Effector CD8-positive, alpha-beta T cell (primary cell): ENCODE data around the gene GRIPAP1.

Source experiments
- DNase-seq: peaks from one replicate; lab custom pipeline; 2025; lab: John Stamatoyannopoulos, UW

The GRIPAP1 gene

DNA sequence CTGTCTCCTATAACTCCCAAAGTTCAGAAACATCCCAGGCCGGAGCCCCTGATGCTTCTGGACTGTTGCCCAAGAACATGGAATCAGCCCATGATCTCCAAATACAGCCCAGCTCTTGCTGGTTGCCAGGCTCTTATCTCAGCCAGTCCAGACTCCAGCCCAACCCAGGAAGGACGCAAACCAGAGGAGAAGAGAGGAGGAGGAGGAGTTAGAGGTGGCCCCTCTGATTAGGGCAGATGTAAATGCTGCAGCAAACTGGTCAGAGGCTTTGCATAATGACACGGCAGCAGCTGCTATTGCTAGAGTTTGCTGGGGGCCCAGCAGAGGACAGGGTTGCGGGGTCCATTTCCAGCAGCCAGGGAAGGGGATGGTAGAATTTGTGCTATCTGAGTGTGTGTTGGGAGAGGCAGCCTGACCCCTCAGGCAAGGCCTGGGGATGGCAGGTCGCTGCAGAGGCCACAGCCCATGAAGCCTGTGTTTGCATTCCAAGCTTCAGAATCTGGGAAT, 40.4 kb downstream of the GRIPAP1 start:
- no peak for DNase-seq

DNA sequence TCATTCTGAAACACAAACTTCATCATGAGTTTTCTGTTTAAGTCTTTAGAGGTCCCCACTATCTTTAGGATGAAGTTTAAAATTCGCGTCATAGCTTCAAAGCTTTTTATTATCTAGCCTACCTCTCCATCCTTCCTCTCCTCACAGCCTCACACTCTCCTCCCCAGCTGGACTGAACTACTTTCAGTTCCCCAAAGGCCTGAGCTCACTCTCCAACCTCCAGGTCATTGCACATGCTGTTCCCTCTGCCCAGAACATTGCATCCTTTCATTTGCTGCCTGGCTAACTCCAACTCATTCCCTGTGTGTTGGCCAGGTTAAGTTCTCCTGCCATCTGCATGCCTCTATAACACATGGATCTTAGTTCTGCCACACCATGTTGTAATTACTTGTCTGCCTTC, 41.8 kb downstream of the GRIPAP1 start:
- DNase-seq, result no peak

DNA sequence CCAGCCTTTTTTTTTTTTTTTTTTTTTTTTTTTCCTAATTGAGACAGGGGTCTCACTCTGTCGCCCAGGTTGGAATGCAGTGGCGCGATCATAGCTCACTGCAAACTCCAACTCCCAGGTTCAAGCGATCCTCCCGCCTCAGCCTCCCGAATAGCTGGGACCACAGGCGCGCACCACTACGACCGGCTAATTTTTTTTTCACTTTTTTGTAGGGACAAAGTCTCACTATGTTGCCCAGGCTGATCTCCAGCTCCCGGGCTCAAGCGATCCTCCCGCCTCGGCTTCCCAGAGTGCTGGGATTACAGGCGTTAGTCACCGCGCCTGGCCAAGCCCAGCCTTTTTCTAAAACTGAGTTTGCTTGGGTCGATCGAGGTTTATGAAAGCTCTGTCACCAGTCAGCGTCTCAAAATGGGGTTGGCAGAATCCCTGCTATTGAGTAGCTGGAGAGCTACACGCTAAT, 43.4 kb downstream of the GRIPAP1 start:
- DNase-seq, result peak; percentile 20

DNA sequence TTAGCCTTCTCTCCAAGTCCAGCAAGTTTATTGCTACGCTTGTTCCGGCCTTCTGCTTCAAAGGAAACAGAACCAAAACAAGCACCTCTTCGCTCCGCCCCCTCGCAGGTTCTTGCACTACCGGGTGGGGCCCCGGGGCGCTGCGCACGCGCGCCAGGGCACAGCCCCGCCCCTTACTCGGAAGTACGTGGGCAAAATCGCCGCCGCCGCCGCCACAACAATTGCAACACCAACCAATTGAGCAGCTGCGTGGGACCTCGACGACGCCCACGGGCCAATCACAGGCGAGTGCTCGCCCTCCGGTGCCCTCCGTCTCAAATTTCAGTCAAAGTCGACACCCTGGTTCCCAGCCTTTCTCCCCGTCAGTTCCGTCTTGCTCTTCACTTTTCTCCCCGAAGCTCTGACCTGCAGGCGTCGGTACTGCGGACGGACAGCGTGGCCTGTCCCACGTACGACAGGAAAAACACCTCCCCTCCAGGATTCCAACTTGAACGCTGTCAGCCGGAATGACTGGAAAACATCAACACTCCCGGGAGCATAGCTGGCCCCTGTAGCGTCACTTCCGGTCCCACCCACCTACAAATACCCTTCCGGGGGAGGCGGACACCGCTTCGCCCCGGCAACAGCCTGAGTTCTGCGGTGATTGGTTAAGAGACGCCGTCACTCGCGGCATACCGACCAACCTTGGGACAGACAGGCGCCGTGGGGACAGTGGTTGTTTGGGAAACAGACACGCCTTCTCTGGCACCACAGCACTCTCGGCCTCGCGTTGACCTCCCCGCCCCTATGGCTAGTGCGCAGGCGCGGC, 44.0 kb downstream of the GRIPAP1 start:
- DNase-seq, result peak; percentile 87

DNA sequence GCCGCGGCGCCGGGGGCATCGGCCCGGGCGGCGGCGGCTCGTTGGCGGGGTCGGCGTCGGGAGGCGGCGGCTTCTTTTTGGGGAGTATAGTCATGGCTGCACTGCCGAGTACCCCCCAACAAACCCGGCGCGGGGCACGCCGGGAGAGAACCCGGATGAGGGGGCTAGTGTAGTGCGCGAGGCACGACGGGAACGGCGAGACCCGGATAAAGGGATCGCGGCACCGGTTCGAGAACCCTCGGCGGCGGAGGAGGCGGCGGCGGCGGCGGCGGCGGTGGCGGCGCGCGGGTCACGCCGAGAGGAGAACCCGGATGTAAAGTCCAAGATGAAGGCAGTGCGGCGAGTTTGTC, 44.6 kb downstream of the GRIPAP1 start, which contains the start of gene OTUD5:
OTUD5 (minus strand) TSS at position 131 of the 350 bp plus-strand sequence; CDS start at position 94, 37 bp downstream.
- DNase-seq, result peak; percentile 71

DNA sequence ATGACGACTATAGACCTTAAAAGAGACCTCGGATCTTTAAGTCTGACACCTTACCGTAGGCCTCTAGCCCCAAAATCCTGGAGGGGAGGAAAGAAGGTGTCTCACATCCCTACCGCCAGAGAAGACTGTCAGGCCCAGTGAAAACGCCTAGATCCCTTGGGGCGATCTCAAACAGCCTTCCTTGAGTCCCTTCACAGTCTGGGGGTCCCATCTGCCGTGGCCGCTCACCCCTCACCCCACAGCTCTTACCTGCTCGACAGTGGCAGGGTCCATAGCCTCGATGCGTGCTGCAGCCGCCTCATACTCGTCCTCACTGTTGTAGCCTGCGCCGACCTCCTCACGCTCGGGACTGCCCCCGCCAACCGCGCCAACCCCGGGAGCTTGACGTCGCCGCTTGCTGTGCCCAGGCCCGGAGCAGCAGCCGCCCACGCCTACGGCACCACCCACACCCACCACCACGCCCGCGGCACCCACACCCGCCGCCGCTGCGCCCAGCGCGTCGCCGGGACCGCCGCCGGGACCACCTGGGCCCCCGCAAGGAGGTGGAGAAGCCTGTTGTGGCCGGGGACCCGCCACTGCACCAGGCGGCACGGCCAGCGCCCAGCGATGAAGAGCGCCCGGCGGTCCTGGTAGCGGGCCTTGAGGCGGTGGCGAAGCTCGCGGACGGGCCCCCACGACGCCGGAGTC, 45.2 kb downstream of the GRIPAP1 start:
- peak; percentile 24 for DNase-seq

DNA sequence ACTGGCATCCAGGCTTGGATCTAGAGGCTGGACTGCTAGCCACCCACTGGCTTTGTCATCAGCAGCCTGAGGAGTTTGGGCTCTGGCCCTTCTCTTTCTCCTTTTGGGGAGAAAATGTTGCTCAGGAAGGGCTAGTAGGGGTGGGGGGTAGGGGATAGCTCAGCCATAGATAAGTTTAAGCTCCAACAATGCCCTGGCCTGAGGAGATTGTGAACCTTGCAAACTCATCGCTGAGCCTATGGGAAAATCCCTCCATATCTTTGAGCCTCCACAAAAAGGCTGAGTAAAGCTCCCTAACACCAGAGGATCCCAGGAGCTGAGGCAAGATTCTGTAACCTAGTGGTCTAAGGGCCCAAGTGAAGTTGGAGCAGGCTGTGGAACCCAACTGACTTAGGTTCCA, 53.5 kb downstream of the GRIPAP1 start:
- no peak for DNase-seq

DNA sequence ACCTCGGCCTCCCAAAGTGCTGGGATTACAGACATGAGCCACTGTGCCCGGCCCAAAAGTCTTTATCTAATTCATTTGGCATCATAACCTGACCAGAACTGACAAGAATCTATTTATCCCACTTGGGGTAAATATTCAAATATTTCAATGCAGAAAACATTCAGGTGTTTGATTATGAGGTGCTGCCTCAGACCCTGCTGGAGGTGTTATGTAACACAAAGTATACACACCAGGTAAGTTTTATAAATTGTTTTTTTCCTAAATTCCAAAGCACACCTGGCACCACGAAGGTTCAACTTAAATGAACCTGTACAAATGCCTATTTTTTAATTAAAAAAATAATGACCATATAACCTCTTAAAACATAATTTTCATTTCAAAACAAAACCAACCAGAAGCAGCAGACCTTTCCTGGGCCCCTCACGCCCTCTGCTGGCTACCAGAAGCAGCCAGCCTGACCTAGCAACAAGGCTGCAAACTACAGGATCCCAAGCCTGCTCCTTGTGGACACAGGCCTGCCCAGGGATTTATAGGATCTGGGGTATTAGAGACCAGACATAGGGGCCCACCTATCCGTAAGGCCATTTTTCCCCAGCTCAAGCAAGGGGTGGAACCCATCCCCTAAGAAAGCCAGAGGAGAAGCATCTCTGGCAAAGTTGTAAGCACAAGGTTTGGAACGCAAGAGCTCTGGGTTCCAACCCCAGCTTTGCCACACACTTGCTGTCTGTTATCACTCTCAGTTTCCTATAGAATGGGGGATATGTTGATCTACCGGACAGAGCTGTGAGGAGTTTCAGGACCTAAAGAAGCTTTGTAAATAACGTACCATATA, 56.3 kb downstream of the GRIPAP1 start:
- peak; percentile 15 for DNase-seq

DNA sequence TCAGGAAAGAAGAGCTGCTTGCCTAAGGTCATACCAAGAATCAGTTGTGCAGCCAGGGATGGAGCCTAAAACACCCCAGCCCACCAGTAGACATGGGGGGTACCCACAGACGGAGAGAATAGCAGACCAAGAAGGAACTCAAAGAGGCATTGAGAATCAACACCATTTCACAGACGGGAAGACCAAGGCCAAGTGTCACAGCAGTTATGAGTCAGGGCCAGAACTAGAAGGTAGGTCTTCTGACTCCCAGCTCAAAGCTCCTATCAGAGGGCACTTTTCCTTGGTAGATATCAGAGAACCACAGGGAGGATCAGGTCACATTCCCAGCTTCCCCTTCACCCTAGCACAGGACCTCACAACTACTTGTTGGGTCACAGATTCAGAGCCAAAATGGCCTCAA, 59.2 kb downstream of the GRIPAP1 start:
- DNase-seq, result no peak

DNA sequence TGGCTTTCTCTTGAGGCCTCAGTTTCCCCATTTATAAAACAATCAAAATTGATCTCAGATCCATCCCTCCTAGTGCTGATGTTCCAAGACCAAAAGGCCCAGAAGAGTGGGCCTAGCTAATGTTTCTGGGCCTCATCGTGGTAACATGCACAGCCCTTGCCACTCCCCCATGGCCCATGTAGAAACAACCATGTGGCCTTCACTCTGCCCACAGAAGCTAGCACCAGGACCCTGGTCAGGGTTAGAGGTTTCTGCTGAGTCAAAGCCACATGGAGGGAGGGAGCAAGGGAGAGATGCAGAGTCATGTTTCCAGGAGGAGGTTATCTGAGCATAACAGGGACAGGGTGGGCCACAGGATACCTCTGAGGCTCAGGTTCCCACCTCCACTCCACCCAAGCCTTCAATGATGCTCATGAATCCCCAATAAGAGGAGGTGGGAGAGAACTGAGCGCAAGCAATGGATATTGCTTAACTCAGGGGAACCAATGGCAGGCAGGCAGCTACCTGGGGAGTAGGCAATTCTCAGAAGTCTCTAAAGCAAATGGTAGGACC, 61.6 kb downstream of the GRIPAP1 start:
- DNase-seq, result no peak

DNA sequence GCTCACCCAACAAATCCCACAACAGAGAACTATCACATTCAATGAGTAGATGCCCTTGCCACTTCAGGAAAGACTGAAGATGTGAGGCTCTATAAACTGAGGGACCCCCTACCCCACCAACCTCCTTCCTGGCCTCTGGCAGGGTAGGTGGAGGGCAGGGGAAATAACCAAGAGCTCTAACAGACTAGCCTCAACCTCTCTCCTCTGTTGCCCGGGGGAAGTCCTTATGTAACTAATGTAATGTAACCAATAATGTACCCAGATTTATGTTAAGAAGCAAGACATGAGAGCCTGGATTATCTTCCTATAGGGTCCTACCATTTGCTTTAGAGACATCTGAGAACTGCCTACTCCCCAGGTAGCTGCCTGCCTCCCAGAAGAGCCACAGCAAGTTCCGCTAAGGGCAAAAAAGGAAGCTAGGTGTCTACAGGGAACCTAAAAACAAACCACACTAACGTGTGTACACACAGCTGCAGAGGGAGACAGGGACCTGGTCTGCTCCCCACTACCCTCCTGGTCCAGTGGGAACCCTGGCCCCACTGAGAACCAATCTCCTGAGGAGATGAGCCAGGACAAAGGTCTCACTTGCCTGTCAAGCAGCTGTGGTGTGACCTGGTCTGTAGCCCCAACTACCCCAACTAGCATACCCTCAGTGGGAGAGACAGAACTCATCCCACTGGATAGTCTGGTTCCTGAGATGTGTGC, 62.4 kb downstream of the GRIPAP1 start:
- DNase-seq, result no peak

DNA sequence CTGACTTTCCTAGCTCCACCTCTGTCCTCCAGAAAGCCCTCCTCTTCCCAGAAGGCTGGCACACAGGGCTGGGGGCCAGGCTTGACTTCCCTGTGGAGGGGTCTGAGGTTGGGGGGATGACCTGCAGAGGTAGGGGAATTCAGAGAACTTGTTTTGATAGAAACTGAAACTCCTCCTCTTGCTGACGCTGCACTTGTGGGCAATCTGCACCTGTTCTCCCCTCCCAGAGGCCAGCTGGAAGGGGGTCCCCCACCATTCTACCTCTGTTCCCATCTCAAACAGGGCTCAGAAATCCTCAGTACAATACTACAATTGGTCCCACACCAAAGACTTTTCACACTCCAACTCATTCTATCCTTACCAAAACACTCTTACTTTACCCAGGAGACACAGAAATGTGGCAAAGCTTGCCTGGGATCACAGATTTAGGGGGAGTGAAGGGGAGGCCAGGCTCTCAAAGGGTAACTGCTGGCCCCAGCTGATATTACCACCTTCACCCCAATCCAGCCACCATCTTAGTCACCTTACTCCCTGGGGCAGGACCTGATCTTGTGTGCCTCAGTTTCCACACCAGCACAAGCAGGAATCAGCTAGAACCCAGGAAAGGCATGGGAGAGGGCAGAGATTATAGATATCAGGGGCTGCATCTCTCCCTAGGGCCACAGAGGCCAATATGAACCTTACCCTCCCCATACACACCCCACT, 63.2 kb downstream of the GRIPAP1 start:
- DNase-seq, result peak; percentile 59

DNA sequence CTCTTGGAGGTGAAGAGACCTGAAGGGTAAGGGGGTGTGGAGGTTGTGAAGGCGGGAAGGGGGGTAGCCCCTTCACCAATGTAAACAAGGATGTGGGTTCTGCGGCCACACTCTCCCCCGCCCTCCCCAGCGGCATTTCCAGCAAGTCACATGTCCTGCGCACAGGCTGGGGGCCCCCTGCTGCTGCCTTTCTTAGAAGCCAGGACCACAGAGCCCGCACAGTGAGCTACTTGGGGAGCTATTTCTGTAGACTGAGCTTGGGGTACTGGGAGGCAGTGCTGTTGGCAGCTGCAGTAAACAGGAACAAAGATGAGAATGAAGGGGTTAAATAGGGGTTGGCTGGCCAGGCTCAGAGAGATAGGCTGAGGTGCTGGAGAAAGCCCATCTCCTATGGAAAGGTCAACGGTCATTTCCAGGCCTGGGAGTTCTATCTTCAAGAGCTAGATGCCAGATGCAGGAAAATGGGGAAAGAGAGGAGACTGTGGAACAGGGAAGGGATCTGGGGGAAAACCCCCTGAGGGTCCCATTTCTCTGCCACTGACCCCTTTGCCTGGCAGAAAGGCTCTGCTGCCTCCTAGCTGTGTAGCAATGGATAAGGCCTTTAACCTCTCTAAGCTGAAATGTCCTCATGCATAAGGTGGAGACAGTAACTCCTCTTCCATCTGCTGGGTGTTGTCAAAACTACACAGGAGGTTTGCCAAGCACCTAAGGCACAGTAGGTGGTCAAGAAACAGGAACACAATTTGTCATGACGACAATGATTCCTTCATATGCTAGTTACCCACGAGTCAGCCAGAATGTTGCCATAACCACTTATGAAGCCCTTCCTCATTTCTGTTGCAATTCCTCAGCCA, 64.8 kb downstream of the GRIPAP1 start:
- peak; percentile 71 for DNase-seq

DNA sequence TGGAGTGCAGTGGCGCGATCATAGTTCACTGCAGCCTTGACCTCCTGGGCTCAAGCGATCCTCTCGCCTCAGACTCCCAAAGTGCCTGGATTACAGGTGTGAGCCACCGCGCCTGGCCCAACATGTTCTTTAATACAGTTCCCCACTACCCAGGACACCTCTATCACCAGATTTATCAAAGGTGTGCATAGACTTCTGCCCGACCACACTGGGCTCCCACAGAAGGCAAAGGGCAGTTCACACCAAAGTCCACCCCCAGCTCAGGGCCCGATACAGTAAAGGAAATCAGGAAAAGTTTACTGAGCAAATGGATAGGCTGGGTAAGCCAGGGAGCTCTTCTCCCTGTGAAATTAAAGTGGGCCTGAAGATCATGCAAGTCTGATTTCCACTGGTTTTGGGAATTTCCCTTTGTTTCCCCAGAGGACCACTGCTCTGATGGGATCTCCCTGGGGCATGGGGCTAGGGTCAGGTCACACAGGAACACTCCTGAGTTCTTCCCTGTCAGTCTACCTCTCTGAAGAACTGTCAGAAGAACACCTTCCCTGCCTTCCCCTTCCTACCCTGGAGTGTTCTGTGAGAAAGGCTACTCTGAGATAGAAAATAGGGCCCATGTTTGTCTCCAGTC, 65.5 kb downstream of the GRIPAP1 start:
- no peak for DNase-seq

DNA sequence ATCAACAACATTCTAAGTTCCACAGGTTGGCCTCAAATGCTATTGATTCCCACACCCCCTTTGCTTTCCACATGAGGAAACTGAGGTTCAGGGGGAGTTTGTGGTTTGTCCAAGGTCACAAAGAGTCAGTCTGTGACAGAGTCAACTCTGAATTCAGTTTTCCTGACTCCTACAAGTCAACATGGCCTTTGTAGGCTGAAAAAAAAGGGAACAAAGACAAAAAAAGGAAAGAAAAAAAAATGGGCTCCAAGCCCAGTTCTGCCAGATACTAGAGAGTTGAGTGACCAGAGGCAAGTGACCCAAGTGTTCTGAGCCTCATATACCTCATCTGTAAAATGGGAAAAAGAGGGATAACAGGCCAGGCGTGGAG, 66.8 kb downstream of the GRIPAP1 start:
- no peak for DNase-seq

DNA sequence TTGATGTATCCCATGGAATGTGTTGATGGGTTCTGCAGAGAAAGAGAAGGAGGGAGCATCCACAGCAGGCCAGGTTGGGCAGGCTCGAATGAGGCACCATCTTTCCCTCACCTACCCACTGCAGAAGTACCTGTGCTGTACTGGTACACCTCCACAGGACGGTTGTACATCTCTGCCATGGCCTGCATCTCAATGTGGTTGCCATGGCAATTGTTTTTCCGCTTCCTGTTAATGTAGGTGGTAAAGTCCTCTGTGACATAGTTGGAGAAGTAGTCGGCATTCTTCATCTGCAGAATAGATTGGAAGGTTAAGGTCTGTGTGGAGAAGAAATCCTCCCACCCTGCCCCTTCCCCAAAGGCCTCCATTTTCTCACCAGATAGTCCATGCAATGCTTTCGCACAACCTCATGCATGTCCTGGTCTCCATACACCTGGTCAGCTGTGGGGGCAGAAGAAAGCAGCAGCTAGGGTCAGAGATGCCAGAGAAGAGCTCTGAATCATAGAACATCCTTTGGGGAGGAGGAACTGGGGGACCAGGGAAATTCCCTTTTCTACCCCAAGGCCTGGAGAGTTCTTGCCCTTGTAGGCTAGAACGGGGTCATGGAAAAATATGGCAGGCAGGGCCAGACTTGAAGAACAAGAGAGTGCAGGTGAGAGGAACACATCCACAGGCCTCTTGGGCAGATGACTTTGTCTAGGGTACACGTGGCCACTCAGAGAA, 67.3 kb downstream of the GRIPAP1 start:
- DNase-seq, result no peak

DNA sequence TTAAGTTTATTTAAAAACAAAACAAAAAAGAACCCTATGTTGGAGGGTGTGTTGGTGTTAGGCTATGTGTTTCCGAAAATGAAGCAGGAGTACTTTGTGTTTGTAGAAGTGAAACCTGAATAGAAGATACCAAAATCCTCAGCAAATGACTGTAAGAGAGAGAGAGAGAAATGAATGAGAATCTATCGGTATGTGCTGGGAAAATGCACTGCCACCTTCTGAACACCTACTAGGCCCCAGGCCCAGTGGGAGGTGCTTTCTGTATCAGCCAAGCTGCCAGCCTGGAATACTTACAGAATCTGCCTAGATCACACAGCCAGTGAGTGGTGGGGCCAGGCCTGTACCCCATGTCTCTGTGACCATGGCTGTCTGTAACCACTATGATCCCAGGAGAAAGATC, 68.3 kb downstream of the GRIPAP1 start:
- no peak for DNase-seq

DNA sequence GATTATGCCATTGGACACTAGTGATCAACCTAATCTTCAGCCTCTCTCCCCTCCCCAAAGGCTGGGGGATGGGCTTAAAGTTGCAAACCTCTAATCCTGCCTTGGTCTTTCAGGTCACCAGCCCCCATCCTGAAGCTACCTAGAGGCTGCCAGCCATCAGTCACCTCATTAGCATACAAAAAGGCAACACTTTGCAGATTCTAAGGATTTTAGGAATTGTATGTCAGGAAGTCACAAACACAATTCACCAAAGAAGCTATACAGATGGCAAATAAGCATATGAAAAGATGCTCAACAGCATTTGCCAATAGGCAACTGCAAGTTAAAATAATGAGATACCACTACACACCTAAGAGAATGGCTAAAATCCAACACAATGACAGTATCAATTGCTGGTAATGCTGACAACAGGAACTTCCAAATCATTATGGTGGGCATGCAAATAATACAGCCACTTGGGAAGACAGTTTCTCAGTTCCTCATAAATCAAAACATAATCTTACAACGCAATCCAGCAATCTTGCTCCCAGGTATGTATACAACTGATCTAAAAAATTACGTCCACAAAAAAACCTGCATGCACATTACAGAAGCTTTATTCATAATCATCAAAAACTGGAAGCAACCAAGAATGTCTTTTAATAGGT, 74.2 kb downstream of the GRIPAP1 start:
- DNase-seq, result no peak
